ENCODE results near the gene SERHL2.
"Not testable (repeated sequence)": the region's sequence is repeated elsewhere in the genome, so short reads cannot be mapped to it uniquely, and the experiment has no call there.

Gene SERHL2

GRCh38 chr22:42536166-42536565 is 17.6 kb upstream of the SERHL2 start:
- no peak for DNase-seq (ENCODE audit: low spot score)

GRCh38 chr22:42536634-42537033 is 17.1 kb upstream of the SERHL2 start:
- DNase-seq (ENCODE audit: low spot score), result not testable (repeated sequence)

GRCh38 chr22:42537199-42537831 is 16.4 kb upstream of the SERHL2 start:
- not testable (repeated sequence) for DNase-seq (ENCODE audit: low spot score)

GRCh38 chr22:42539236-42539771 is 14.5 kb upstream of the SERHL2 start:
- DNase-seq (ENCODE audit: low spot score), result not testable (repeated sequence)

GRCh38 chr22:42544686-42545085 is 9.1 kb upstream of the SERHL2 start:
- no peak for DNase-seq (ENCODE audit: low spot score)

- DNase-seq (ENCODE audit: low spot score), result no peak
These were observed 6.2 kb upstream of the SERHL2 start for GRCh38 chr22:42547562-42547961.

- not testable (repeated sequence) for DNase-seq (ENCODE audit: low spot score)
These were observed 5.6 kb upstream of the SERHL2 start for GRCh38 chr22:42548126-42548525.

GRCh38 chr22:42548597-42549330 is 5.0 kb upstream of the SERHL2 start:
- no peak for DNase-seq (ENCODE audit: low spot score)

- no peak for DNase-seq (ENCODE audit: low spot score)
These were observed 4.3 kb upstream of the SERHL2 start for GRCh38 chr22:42549331-42550060.

GRCh38 chr22:42552294-42552647 is 1.5 kb upstream of the SERHL2 start:
- not testable (repeated sequence) for DNase-seq (ENCODE audit: low spot score)

- DNase-seq (ENCODE audit: low spot score), result no peak
These were observed 6.6 kb downstream of the SERHL2 start for GRCh38 chr22:42560381-42560780.

- DNase-seq (ENCODE audit: low spot score), result no peak
These were observed 7.0 kb downstream of the SERHL2 start for GRCh38 chr22:42560781-42561180.

GRCh38 chr22:42561856-42562255 is 8.1 kb downstream of the SERHL2 start:
- no peak for DNase-seq (ENCODE audit: low spot score)

GRCh38 chr22:42562279-42562678 is 8.5 kb downstream of the SERHL2 start:
- no peak for DNase-seq (ENCODE audit: low spot score)

- no peak for DNase-seq (ENCODE audit: low spot score)
These were observed 8.9 kb downstream of the SERHL2 start for GRCh38 chr22:42562684-42563083.

- DNase-seq (ENCODE audit: low spot score), result not testable (repeated sequence)
These were observed 10.2 kb downstream of the SERHL2 start for GRCh38 chr22:42563943-42564342.

GRCh38 chr22:42564699-42565098 is 10.9 kb downstream of the SERHL2 start:
- DNase-seq (ENCODE audit: low spot score), result no peak

GRCh38 chr22:42565956-42566355 is 12.2 kb downstream of the SERHL2 start:
- DNase-seq (ENCODE audit: low spot score), result no peak

- not testable (repeated sequence) for DNase-seq (ENCODE audit: low spot score)
These were observed 14.2 kb downstream of the SERHL2 start for GRCh38 chr22:42567950-42568349.

- not testable (repeated sequence) for DNase-seq (ENCODE audit: low spot score)
These were observed 16.8 kb downstream of the SERHL2 start for GRCh38 chr22:42570580-42570979.

- not testable (repeated sequence) for DNase-seq (ENCODE audit: low spot score)
These were observed 17.3 kb downstream of the SERHL2 start for GRCh38 chr22:42571068-42571467.

- not testable (repeated sequence) for DNase-seq (ENCODE audit: low spot score)
These were observed 20.3 kb downstream of the SERHL2 start for GRCh38 chr22:42574046-42574445.

- not testable (repeated sequence) for DNase-seq (ENCODE audit: low spot score)
These were observed 20.7 kb downstream of the SERHL2 start for GRCh38 chr22:42574468-42574867.

Measured in hepatic stellate cell (primary cell).